GM12878 (cell line): ENCODE results near the gene CANT1. TPM values are rescaled to one million over a fixed set of nuclear protein-coding genes. Genes with fewer than 3 reads are reported as not detected.
A peak's percentile ranks its signal among the peaks of the same experiment; 100 is the strongest.
"Not testable (repeated sequence)": the region's sequence is repeated elsewhere in the genome, so short reads cannot be mapped to it uniquely, and the experiment has no call there.

Source experiments
- ATAC-seq: fragments of 200-7000 bp; cut with Tn5 transposase; 3 replicates; pipeline ENCODE4 v1.9.1; 2020; ENCODE audit warnings: mild to moderate bottlenecking, moderate library complexity
- BruUV-seq: library from RNA; stranded (reverse); fragments of 400-500 nt; replicated peaks from 2 replicates; lab custom pipeline; 2021; lab: Mats Ljungman, UMichigan
- CTCF ChIA-PET: fragments of 300-600 bp; sonication (Branson Sonifier 250); formaldehyde crosslinking; extraction: SDS; loops from one replicate; lab custom pipeline; 2021; ENCODE audit warnings: inconsistent platforms; lab: Yijun Ruan, JAX
- POLR2A ChIA-PET: fragments of 350-600 bp; formaldehyde crosslinking; extraction: SDS; loops from one replicate; lab custom pipeline; 2021; ENCODE audit warnings: inconsistent platforms; lab: Charles Lee
- RAD21 ChIA-PET: fragments of 300-600 bp; sonication (Branson Sonifier 250); formaldehyde crosslinking; loops from one replicate; lab custom pipeline; 2023; ENCODE audit warnings: antibody characterized with exemption; ENCODE audit not compliant: unreplicated experiment; lab: Charles Lee
- SMC1A ChIA-PET: fragments of 300-600 bp; sonication (Branson Sonifier 250); formaldehyde crosslinking; loops from one replicate; lab custom pipeline; 2023; ENCODE audit not compliant: unreplicated experiment, uncharacterized antibody; lab: Charles Lee
- DNase-seq: peaks from one replicate; pipeline ENCODE4 v3.0.0-alpha.2; 2011; ENCODE audit warnings: low read depth, low spot score
- FAIRE-seq: peaks from 3 replicates; lab custom pipeline; 2011; peaks lifted over from hg19 to GRCh38; lab: Jason Lieb, UNC
- H2AFZ ChIP-seq: 2 replicates; pipeline ENCODE4 v1.6.0; 2011; ENCODE audit warnings: low read depth, low read length, control low read depth; ENCODE audit not compliant: control insufficient read depth
- H3K27ac ChIP-seq: 2 replicates; pipeline ENCODE4 v1.5.1; 2011; ENCODE audit warnings: control low read depth; ENCODE audit not compliant: control insufficient read depth, insufficient read depth
- H3K27me3 ChIP-seq, 2 experiments: replicated peaks in 1 of 2; 2 replicates each; pipeline versions ENCODE4 v1.6.0 to v1.6.1; 2011; ENCODE audit warnings: low read length in 1 of 2; ENCODE audit not compliant: control insufficient read depth in 2 of 2, insufficient read depth in 2 of 2
- H3K36me3 ChIP-seq, 2 experiments: 2 replicates each; pipeline ENCODE4 v1.5.1; 2011; ENCODE audit warnings: low read length in 1 of 2; ENCODE audit not compliant: control insufficient read depth in 2 of 2, insufficient read depth in 2 of 2
- H3K4me1 ChIP-seq: 2 replicates; pipeline ENCODE4 v1.6.1; 2011; ENCODE audit warnings: mild to moderate bottlenecking, low read length, moderate library complexity, mixed read lengths; ENCODE audit not compliant: control insufficient read depth, insufficient read depth
- H3K4me2 ChIP-seq: 2 replicates; pipeline ENCODE4 v1.6.0; 2011; ENCODE audit warnings: control low read depth; ENCODE audit not compliant: control insufficient read depth, insufficient read depth
- H3K4me3 ChIP-seq: fragments of 200-600 bp; sonication (generic); 2 replicates; pipeline ENCODE4 v1.5.1; 2016
- H3K79me2 ChIP-seq: 2 replicates; pipeline ENCODE4 v1.6.0; 2011; ENCODE audit warnings: low read length; ENCODE audit not compliant: control insufficient read depth, insufficient read depth
- H3K9ac ChIP-seq: 2 replicates; pipeline ENCODE4 v1.8.0; 2011; ENCODE audit warnings: low read length, control low read depth, mixed read lengths; ENCODE audit not compliant: control insufficient read depth, insufficient read depth
- H3K9me3 ChIP-seq: replicated peaks from 3 replicates; pipeline ENCODE4 v1.5.1; 2011; ENCODE audit warnings: mild to moderate bottlenecking, low read length; ENCODE audit not compliant: control insufficient read depth, insufficient read depth
- H4K20me1 ChIP-seq: 2 replicates; pipeline ENCODE4 v1.6.0; 2011; ENCODE audit not compliant: control insufficient read depth, insufficient read depth
- BHLHE40 ChIP-seq, 2 experiments: fragments of 450-650 bp in 1 of 2; IDR thresholded peaks; 2 replicates each; pipeline ENCODE4 v1.6.1; 2011 to 2017; ENCODE audit warnings: low read depth in 2 of 2, borderline replicate concordance in 1 of 2, improper control_type of control experiment in 1 of 2, low read length in 1 of 2, mild to moderate bottlenecking in 1 of 2
- ZNF207 ChIP-seq: fragments of 450-650 bp; IDR thresholded peaks from 2 replicates; pipeline ENCODE4 v1.6.1; 2014; ENCODE audit warnings: antibody characterized with exemption, mild to moderate bottlenecking, borderline replicate concordance
- WGBS: methylation state at CpG from one replicate; pipeline ENCODE4 v1.1.6; 2016; ENCODE audit warnings: low lambda C conversion rate; ENCODE audit not compliant: insufficient replicate concordance, insufficient coverage; ENCODE audit errors: missing lambda C conversion rate; 5-methylcytosine and 5-hydroxymethylcytosine counted together
- in situ Hi-C: fragments of 300-500 bp; cut with MboI; formaldehyde crosslinking; loops from 9 replicates; pipeline ENCODE4 v1.14.3; 2018; ENCODE audit warnings: mixed read lengths
- intact Hi-C: fragments of 100-400 bp; cut with micrococcal nuclease; formaldehyde crosslinking; loops from one replicate; pipeline ENCODE4 v1.14.2; 2022; ENCODE audit not compliant: unreplicated experiment
- polyA plus RNA-seq, 11 experiments: library from polyadenylated mRNA; depleted of rRNA in 4 of 11; unstranded in 6 of 11; stranded (reverse) in 5 of 11; fragments of >200 nt; fragmentation: Nextera tagmentation in 4 of 11; fragmentation: Illumina TruSeq in 1 of 11; extraction: Ambion mirVana in 4 of 11; extraction: Trizol in 1 of 11; gene quantifications; 1 replicate in 1 of 11; 2 replicates in 10 of 11; pipeline versions ENCODE4 v1.2.1 to v1.2.3, GENCODE V29; 2011 to 2016; ENCODE audit warnings: inconsistent platforms in 2 of 11, missing spikeins in 2 of 11, low read depth in 1 of 11
- total RNA-seq, 4 experiments: library from RNA; depleted of rRNA in 3 of 4; stranded (reverse); fragments of >200 nt in 3 of 4; fragmentation: Illumina TruSeq in 1 of 4; extraction: Trizol in 1 of 4; gene quantifications; 2 replicates each; pipeline versions ENCODE4 v1.2.1 to v1.2.3, GENCODE V29; 2013 to 2021
- TF ChIP-seq, protein P1 (sequence below): IDR thresholded peaks from 2 replicates; pipeline ENCODE4 v1.6.1; 2011; ENCODE audit warnings: borderline replicate concordance, low read depth, mild to moderate bottlenecking, moderate library complexity, low read length; ENCODE audit not compliant: insufficient read depth, poor library complexity, severe bottlenecking

CANT1 gene
- total and polyA plus RNA-seq, 10 of the 15 experiments (the other 5 are each of a cell fraction or from before 2014, with no cell fraction given), result 2.2 to 59.2 (median 20.2) TPM

GRCh38 chr17:78962984-78963348 is 46.6 kb downstream of the CANT1 start:
- 60% methylated on average over 6 of the region's 8 CpGs for WGBS
- H2AFZ ChIP-seq, SMC1A ChIA-PET, H3K36me3 ChIP-seq, RAD21 ChIA-PET, H3K27me3 ChIP-seq, in situ Hi-C loops, FAIRE-seq, H4K20me1 ChIP-seq, H3K79me2 ChIP-seq, H3K9me3 ChIP-seq, ATAC-seq, H3K27ac ChIP-seq, DNase-seq, intact Hi-C loops, H3K4me1 ChIP-seq, H3K4me2 ChIP-seq, BruUV-seq, POLR2A ChIA-PET, H3K9ac ChIP-seq, H3K4me3 ChIP-seq, CTCF ChIA-PET: not testable (repeated sequence)
- TF ChIP-seq BHLHE40 (IDR thresholded peaks at IDR 0.05; ENCODE audit: borderline replicate concordance in 1 of 2, low read depth in 2 of 2, low read length in 1 of 2), result peak in 1 of 2 experiments; percentile 30; a peak in 1 of 4 replicates

DNA sequence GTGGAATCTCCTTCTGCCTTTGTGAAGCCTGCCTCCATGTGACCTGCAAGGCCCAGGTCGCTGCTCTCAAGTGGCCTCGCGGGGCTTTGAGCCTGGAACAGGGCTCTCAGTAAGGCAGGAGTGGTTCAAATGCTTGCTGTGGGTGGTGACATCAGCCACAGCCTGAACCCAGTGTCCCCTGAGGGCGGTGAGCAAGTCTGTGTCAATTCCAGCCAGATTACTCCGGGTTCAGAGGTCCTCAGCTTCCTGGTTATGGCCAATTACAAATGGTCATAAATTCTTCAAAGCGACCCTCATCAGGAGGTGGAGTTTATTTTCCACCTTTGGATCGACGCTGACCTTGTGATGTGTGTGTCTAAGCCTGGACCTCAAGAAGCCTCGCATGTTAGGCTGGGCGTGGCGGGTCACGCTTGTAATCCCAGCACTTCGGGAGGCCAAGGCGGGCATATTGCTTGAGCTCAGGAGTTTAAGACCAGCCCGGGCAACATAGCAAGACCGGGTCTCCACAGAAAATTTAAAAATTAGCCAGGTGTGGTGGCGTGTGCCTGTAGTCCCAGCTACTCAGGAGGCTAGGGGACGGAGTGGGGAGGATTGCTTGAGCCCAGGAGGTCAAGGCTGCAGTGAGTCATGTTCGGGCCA is 47.1 kb downstream of the CANT1 start:
- H4K20me1 ChIP-seq, result no peaks in the 10 kb centered on the region; the same call in 1 of the 2 replicates
- no peaks in the 10 kb centered on the region for H3K27me3 ChIP-seq
- RAD21 ChIA-PET, result interaction anchor here (1.4 kb wide), 1 partner anchor 9 kb away, joined by 3 read pairs; no protein-coding TSS in a partner anchor
- DNase-seq (no peak), FAIRE-seq (no peak), ATAC-seq (no peak)
- H3K4me1 ChIP-seq, result peaks cover 6% of the 10 kb centered on the region
- no peak overlapping the region for H3K27ac ChIP-seq
- 16% methylated on average over 19 of the region's 19 CpGs for WGBS
- no peaks in the 10 kb centered on the region for H3K79me2 ChIP-seq
- TF ChIP-seq, protein P1, sequence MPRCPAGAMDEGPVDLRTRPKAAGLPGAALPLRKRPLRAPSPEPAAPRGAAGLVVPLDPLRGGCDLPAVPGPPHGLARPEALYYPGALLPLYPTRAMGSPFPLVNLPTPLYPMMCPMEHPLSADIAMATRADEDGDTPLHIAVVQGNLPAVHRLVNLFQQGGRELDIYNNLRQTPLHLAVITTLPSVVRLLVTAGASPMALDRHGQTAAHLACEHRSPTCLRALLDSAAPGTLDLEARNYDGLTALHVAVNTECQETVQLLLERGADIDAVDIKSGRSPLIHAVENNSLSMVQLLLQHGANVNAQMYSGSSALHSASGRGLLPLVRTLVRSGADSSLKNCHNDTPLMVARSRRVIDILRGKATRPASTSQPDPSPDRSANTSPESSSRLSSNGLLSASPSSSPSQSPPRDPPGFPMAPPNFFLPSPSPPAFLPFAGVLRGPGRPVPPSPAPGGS, result peak; percentile 66
- no peak for TF ChIP-seq ZNF207
- intact Hi-C loops (no loop called here), in situ Hi-C loops (no loop called here)
- no TSS peak for BruUV-seq
- H3K9ac ChIP-seq, result no peak overlapping the region
- H2AFZ ChIP-seq, result no peak overlapping the region
- no peak overlapping the region for H3K4me2 ChIP-seq
- no peak overlapping the region for H3K4me3 ChIP-seq
- SMC1A ChIA-PET, result no interaction called here
- no peaks in the 10 kb centered on the region for H3K9me3 ChIP-seq
- CTCF ChIA-PET, result interaction anchor here (0.8 kb wide), 1 partner anchor 97 kb away, joined by 3 read pairs; no protein-coding TSS in a partner anchor
- POLR2A ChIA-PET, result no interaction called here
- H3K36me3 ChIP-seq, result no peaks in the 10 kb centered on the region
